OCI-M2 (cell line): Measurements from ENCODE around the gene HECW1.
"Not testable (repeated sequence)": the region's sequence is repeated elsewhere in the genome, so short reads cannot be mapped to it uniquely, and the experiment has no call there.

Experiments used
- DNase-seq: peaks from one replicate; lab custom pipeline; 2025; ENCODE audit not compliant: unreplicated experiment; lab: John Stamatoyannopoulos, UW

The HECW1 gene

DNA sequence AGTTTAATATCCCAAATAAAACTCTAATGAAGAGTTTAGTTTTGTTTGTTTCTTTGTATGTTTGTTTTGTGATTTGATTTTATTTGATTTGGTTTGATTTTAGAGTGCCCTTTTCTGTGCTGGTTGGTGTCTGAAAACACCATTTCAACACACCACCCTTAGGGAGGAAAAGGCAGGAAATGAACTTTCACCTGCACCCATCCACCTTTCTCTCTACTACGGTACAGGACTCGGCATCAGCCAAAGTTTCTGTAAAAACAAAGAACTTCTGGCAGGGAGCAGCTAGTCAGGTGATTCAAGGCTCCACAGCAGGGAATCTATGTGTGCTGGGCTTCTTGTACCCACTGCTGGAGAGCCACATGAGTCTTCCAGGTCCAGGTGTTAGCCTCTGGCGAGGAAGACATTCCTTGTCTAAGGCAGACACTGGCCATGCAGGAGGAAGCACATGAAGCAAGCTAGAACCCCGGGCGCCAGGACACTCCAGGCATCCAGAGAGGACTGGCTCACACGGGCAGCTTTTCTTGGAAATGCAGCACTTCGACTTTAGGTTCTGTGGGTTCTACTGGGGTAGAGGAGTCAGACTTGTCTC lies 448.4 kb downstream of the HECW1 start:
- no peak for DNase-seq

DNA sequence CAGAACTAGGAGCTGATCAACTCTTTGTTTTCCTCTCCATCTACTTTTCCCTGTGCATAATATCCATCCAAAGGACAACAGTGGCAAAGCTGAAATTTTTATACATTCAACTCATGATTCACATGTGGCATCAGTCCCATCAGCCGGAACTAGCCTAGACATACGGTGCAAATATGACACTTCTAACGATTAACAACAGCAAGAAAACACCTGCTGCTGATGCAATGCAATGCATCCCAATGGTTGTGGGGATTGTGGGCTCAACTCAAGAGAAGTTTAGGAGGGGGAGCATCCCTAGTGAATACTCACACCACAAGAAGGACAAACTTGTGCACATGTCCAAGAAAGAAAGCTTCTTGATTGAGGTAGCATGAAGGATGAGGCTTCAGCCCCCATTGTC lies 449.9 kb downstream of the HECW1 start:
- no peak for DNase-seq

DNA sequence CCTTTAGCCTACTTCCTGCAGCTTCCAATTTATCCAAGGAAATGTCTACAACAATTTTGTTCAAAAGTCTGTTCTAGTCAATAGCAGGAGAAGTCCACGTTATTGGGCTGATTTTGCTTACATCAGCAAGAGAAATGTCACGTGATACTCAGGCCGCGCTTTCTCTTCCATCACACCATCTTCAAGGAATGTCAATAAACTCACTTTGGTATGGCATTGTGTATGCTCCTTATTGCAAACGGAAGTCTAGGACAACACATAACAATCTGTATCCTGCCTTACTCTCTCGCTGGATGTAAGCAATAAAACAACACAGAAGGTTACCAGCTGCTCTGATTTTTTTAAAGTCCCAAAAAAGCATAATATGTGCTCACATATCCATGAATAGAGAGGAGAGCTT lies 453.3 kb downstream of the HECW1 start:
- DNase-seq: no peak

DNA sequence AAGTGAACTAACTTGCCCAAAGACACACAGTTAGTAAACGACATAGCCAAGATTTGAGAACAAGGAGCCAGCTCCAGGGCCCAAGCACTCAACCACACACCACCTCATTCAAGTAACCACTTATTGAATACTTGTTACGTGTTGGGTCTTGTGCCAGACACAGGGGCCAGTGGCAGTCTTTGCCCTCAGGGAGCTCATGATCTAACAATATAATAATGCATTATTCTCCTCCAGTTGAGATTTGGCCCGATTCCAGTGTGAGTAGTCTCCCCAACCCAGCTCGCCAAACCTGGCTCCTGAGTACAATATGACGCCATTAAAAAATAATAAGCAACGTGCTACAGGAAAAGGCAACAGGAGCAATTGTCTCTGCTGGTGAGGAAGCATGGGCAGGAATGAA lies 456.1 kb downstream of the HECW1 start:
- DNase-seq: no peak

DNA sequence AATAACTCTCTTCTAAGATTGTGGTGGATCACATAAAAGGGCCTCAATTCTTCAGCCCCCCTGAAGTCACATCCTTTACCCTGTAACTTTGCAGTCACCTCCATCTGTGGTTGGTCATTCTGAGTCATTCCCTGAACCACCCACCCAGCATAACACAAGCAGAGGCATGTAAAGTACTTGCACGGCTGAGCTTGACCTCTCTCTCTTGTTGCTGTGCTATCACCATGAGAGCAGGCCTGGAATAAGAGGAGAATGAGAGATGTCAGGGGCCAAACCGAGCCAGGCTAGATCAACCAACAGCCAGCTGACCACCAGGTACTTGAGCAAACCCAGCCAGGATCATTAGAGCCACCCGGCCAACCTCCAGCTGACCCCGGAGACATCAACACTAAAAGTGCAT lies 457.0 kb downstream of the HECW1 start:
- no peak for DNase-seq

DNA sequence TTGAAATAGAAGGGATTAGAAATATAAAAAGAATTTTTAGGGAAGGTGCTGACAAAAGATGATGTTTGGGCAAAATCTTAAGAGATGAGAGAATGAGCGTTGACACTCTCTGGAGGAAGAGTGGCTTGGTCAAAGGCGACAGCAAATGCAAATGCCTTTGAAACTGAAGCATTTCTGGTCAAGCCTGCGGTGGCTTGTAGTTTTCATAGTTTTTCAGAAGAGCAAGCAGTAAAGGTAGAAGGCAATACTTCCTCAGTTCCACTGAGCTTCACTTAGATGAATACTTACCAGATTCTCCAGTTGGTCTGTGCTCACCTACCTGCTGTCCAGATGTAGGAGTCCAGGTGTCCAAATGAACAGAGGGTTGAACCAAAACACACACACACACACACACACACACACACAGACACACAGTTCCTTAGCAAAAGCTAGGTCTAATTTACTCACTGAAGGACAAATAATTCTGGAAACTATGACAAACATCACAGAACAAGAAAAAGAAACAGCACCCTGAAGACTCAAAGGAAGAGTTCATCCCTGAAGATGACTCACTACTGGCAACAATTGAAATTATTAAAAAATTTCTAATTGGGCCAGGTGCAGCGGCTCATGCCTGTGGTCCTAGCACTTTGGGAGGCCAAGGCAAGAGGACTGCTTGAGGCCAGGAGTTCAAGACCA lies 458.4 kb downstream of the HECW1 start:
- DNase-seq: no peak

DNA sequence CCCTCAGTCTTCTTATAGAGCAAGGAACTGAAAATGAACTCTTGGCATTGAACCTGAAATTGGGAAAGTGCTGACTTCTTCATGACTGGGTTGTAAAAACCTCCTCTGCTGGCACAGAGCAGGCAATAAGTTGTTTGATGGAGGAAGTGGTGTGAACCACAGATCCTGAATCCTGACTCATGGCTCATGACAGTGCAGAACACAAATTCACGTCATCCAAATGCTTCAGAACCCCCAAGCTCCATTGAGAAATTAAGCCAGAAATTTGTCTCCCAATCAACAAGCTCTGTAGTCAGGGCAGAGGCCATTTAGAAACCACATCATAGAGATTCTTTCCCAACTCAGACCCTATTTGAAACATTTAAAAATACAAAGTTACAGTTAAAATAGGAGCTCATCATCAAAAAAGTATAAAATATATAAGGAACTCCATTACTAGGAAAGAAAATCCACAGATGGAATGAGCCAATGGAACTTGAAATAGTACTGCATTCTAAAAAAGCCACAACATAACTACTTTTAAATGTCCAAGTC lies 460.1 kb downstream of the HECW1 start:
- no peak for DNase-seq

DNA sequence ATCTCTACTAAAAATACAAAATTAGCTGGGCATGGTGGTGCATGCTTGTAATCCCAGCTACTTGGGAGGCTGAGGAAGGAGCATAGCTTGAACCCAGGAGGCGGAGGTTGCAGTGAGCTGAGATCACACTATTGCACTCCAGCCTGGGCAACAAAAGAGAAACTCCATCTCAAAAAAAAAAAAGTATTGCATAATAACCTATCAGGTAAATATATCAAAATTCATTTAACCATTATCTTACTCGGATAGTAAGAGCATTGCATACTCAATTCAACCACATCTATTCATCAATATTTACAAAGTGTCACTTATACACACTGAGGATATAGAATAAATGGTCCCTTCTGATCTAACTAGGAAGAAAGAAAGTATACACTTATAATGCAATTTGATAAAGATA lies 461.4 kb downstream of the HECW1 start:
- DNase-seq: not testable (repeated sequence)

DNA sequence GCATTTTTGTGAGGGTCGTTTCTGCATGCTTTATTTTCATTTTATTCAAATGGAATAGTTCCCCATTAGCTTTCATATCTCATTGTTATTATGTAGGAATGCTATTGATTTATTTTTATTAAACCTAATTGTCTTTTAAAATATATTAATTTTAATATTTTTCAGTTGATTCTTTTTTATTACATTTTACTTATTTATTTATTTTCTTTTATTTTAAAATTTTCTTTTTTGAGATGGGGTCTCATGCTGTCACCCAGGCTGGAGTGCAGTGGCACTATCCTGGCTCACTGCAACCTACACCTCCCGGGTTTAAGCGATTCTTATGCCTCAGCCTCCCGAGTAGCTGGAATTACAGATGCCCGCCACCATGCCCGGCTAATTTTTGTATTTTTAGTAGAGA lies 463.1 kb downstream of the HECW1 start:
- DNase-seq: no peak

DNA sequence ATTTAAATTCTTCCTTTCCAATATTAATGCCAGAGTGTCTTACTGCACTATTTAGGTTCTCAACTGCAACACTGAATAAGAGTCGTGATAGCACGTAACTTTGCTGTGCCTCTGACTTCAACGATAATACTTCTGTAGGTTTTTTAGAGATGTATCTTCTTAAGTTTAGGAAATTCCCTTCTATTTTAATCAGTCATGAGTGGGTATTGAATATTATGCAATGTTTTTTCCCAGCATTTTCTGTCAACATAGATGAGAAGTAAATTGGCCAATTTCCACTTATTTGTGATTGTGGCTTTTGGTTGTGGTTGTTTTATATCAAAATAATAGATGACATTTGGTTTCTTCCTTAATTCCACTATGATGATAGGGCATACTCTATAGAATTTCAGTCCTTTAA lies 463.8 kb downstream of the HECW1 start:
- DNase-seq: no peak

DNA sequence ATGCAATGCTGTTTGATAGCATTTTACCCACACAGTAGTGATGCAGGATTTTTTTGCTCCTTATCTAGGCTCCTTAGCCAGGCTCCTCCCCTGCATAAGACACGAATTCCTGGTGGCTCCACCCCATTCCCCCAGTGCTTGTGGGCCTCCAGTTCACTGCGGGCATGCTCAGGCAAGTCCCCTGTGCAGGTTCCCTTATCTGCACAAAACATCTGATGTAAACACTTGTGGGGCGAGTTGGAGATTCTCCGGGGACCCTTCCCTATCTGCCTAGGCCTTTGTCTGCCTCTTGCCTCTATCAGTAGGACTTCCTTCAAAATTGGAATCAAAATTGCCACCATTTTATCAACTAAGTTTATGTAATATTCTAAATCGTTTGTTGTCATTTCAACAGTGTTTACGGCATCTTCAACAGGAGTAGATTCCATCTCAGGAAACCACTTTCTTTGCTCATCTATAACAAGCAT lies 465.1 kb downstream of the HECW1 start:
- no peak for DNase-seq

DNA sequence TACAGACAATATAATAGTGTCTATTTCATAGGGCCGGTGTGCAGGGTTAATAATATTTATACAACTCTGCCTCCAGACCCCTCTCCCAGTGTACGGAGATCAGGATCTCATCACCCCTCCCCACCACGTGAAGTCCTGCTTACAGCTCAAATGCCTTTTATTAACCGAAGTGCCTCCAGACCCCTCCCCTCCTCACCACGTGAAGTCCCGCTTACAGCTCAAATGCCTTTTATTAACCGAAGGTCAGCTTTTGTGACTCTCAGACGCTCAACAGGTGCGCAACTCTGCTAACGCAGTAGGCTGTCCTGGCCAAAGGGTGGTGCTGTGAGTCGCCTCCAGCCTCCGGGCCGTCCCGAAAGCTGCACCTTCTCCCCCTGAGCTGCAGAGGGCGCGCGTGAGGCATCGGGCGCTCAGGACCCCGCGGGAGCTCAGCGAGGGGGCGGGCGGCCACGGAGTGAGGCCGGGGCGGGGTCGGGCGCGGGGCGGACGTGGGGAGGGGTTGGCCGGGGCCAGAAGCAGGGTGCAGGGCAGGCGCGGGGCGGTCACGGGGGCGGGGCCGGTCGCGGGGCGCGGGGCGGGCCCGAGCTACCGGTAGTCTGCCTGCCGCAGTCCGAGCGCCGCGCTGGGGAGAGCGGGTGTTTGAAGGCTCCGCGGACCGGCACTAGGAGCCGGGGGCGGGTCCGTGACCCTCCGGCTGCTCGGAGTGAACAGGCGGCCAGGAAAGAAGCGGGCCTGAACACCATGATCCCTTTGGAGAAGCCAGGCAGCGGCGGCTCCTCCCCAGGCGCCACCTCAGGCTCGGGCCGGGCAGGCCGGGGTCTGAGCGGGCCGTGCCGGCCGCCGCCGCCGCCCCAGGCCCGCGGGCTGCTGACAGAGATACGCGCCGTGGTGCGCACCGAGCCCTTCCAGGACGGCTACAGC lies 470.3 kb downstream of the HECW1 start, which contains the start of gene STK17A:
TSS of gene STK17A (plus strand) at position 606 of the 921 bp plus-strand sequence. CDS start at position 742, 136 bp downstream.
- no peak for DNase-seq

DNA sequence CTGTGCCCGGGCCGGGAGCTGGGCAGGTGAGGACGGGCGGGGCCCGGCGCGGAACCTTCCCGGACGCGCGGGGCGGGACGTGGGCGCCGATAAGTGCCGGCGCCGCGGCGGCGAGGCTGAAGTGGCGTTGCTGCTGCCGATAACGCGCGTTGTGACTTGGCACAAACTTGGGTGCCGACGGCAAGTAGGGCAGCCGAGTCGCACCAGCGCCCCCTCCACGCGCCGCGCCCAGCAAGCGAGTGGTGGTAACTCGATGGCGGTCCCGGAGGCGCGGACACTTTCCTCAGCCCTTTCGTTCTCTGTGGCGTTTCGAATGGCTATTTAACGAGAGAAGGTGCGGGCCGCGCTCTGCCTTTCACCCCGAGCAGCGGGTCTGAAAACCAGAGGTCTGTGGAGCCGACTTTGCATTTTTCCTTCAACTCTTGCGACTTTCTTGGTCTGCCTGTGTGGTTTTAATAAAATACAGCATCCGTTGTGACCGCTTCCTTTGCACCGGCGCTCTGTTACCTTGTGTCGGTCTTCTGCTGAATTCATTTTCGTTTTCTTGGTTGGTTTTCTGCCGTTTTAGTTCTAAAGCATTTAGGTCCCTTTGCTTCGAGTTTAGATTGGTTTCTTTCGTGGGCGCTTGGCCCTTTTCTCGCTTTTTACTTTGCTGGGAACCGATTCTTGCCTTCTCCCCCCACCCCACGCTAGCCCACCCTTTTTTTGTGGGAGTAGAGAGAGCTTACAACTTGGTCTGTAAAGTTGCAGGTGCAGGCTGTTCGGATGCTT lies 471.2 kb downstream of the HECW1 start:
- no peak for DNase-seq

DNA sequence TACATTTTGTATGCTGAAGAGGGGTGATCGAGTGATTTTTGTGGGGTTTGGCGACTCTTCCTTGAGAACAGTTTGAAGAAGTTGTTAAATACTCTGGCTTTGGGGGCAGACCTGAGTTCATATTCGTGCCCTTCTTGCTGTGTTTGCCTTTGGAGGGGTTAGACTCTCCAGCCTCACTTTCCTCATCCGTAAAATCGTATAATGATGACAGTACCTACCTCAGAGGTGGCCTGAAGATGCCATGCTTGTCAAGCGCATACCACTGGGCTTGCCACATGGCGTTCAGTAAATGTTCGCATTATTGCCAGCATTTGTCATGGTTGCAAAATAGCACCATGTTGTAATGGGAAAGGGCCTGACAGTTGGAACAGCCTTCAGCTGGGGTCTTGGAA lies 471.7 kb downstream of the HECW1 start:
- DNase-seq: no peak

DNA sequence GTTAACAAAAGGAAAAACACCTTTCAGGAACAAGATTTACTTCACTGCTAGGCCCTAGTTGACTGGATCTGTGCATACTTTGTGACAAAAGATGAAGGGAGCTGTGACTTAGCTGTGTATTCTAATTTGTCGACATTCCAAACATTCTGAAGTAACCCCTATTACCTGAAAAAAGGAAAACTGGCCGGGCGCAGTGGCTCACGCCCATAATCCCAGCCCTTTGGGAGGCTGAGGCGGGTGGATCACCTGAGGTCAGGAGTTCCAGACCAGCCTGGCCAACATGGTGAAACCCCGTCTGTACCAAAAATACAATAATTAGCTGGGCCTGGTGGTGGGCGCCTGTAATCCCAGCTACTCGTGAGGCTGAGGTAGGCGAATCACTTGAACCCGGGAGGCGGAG lies 472.3 kb downstream of the HECW1 start:
- not testable (repeated sequence) for DNase-seq

DNA sequence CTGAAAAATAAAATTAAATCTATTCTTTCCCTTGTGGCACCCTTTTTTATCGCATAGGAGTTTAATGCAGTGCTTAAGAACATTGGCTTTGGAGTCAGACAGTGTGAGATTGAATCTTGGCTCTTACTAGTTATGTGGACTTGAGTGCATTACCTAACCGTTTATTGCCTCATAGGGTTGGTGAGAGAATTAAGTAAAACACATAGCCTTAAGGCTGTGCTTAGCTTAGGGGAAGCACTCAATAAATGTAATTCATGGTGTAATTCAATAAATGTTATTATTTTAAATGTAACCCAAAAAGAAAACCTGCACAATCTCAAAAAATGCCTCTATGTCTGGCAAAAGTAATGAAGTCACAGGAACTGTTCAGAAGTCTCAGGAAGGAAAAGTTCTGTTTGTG lies 473.1 kb downstream of the HECW1 start:
- no peak for DNase-seq

DNA sequence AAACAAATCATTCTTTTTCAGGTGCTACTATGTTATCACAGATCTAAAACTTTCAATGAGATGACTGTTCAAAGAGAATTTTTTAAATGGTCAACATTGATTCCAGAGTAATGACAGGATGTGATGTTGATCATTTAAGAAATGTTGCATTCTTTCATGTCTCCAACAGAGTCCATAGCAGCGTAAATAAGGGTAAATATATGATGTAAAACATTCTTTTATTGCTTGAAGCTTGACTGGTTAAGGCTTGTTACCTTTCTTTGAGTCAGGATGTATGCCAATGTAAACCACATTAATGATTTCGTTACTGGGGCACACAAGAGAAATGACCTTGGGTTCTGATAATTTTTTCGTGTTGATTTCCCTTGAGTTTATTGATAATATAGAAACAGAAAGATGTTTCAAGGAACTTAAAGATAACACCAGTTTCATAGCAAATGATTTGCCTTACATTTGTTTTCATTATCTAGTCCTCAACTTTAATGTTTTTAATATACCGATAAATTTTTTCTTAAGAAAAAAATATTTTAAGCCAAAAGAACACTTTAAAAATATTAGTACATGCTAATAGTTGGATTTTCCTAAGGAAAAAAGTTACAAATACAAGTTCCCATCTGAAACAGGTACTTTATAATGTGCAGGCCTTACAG lies 473.9 kb downstream of the HECW1 start:
- DNase-seq: no peak

DNA sequence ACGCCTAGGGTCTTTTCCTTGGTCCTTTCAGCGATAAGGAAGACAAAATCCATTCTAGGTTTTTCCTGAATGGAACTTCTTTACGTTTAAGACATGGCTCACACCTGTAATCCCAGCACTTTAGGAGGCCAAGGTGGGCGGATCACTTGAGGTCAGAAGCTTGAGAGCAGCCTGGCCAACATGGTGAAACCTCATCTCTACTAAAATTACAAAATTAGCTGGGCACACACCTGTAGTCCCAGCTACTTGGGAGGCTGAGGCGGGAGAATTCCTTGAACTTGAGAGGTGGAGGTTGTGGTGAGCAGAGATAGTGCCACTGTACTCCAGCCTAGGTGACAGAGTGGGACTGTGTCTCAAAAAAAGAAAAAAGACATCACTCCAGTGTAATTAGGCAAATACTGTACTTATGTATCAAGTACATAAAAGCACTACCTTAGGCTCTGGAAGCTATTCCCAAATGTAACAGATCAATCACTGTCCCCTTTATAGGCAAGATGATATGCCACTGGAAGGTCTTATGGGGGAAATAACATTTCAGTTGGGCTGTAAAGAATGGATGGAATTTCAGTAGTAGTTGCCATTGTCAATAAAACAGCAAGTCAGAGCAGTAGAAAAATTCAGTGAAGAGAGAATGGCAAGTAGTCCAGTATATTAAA lies 476.2 kb downstream of the HECW1 start:
- no peak for DNase-seq

DNA sequence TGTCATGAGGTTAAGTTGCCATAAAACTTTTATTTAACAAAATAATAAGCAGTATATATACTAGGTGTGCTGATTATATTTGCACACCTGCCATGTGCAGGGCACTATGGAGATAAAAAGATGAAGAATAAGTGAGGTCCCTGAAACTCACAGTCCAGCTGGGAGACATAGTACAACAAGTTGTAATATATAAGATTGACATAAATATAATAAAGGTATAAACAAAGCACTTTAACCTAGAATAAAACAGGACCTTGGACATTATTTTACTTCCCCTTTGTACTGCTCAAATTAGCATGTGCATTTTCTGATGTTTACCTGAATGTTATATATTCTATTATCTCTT lies 476.7 kb downstream of the HECW1 start:
- no peak for DNase-seq

DNA sequence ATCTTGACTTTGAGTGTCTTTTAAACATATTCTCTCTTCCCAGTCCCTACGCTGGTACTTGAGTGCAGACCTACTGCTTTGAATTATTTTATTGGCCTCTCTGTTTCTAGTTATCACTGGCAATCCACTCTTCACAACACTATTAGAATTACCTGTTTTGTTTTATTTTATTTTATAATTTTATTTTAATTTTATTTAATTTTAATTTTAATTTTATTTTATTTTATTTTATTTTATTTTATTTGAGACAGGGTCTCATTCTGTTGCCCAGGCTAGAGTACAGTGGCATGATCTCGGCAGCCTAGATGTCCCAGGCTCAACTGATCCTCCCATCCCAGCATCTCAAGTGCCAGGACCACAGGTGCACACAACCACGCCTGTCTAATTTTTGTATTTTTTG lies 477.3 kb downstream of the HECW1 start:
- DNase-seq: no peak
